ENCODE measurements around the gene ADAD2.
"Not testable (repeated sequence)": the region's sequence is repeated elsewhere in the genome, so short reads cannot be mapped to it uniquely, and the experiment has no call there.

The ADAD2 gene

DNA sequence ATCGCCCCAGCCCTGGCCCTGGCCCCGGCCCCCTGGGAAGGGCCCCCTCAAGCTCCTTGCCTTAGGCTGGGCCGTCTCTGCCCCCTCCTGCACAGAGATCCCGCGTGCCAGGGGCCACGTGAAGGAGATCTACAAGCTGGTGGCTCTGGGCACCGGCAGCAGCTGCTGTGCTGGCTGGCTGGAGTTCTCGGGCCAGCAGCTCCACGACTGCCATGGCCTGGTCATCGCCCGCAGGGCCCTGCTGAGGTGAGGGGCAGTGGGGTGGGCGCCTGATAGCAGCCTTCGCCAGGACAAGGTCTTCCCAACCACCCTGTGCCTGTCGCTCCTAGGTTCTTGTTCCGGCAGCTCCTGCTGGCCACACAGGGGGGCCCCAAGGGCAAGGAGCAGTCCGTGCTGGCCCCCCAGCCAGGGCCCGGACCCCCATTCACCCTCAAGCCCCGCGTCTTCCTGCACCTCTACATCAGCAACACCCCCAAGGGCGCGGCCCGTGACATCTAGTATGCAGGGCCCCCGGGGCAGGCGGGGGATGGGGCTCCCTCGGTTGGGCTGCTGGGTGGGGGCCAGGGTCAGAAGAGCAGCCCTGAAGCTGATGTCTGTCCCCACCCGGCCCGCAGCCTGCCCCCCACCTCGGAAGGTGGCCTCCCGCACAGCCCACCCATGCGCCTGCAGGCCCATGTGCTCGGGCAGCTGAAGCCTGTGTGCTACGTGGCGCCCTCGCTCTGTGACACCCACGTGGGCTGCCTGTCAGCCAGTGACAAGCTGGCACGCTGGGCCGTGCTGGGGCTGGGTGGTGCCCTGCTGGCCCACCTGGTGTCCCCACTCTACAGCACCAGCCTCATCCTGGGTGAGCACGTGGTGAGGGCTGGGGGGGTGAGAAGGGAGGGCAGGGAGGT, 4.5 kb downstream of the ADAD2 start:
- DNase-seq (ENCODE audit: low read depth in 2 of 2): no peak

DNA sequence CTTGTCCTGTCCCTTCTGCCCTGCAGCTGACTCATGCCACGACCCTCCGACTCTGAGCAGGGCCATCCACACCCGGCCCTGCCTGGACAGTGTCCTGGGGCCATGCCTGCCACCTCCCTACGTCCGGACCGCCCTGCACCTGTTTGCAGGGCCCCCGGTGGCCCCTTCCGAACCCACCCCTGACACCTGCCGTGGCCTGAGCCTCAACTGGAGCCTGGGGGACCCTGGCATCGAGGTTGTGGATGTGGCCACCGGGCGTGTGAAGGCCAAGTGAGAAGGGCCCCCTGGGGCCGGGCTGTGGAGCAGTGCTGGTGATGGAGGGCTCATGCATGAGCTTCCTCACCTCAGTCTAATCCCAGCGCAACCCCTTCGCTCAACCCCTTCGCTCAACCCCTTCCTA, 5.1 kb downstream of the ADAD2 start:
- DNase-seq (ENCODE audit: low read depth in 2 of 2): no peak

GRCh38 chr16:84196727-84197394, 5.9 kb downstream of the ADAD2 start:
- DNase-seq (ENCODE audit: low read depth in 2 of 2): no peak

DNA sequence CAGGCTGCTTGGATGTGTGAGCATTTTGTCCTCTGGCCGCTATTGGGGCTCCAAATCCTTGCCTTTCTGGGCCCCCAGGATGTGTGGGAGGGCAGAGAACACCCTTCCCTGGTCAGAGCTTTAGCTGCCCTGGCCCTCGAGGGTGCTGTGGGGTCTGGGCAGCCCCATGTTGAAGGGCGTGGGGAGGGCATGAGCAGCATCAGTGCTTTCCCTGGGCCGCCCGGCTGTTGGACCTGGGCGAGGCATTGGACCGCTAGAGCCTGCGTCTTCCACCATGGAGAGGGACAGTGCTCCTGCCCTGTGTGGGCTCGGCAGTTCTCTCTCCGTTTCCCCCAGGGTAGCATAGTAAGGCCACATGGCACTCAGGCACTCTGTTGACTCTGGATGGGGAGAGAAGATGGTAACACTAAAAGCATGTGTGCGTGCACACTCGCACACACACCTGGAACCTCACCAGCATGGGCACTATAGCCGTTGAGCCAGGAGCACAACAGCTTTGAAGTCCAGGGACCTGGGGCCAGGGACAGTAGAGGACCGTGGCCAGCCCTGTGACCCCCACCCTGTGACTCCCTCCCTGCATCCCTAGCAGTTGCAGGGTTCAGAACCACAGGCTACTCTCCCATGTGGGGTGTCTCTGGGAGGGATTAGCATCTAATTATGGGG, 6.6 kb downstream of the ADAD2 start:
- DNase-seq (ENCODE audit: low read depth in 2 of 2): no peak

DNA sequence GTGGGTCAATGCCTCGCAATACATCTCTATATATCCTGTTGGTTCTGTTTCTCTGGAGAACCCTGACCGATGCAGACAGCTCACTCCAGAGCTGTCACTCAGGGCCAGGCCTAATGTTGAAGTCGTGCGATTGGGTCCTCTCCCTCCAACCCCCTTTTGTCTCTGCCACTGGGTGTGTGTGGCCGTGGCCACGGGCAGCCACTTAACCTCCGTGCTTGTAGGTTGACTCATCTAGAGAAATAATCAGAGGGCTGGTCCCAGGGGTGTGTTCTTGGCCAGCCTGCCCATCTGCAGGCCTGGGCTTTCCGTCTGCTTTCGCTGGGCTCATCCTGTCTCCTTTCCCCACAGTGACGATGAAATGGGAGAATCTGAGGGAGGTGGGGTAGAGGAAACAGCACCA, 7.4 kb downstream of the ADAD2 start:
- no peak for DNase-seq (ENCODE audit: low read depth in 2 of 2)

DNA sequence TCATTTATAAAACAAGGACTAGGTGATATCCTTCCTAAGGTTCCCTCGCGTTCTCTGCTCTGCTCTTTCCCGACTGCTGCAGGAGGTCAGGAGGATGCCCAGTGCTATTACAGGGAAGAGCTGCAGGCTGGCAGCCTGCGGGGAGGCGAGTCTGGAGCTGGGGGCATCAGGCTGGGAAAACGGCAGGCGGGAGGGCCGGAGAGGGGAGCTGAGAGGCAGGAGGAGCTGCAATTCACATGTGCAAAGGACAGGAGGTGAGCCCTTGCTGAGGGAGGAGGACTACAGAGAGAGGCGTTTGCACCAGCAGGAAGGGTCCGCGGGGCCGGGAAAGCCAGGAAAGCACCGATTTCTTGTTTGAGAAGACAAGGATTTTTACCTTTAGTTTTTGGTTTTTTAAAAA, 8.1 kb downstream of the ADAD2 start:
- DNase-seq (ENCODE audit: low read depth in 2 of 2): no peak

- DNase-seq (ENCODE audit: low read depth in 2 of 2): no peak
Measured at GRCh38 chr16:84199861-84200260, 8.9 kb downstream of the ADAD2 start.

- DNase-seq (ENCODE audit: low read depth in 2 of 2): not testable (repeated sequence)
Measured at GRCh38 chr16:84204551-84204950, 13.6 kb downstream of the ADAD2 start.

- DNase-seq (ENCODE audit: low read depth in 2 of 2): not testable (repeated sequence)
Measured at GRCh38 chr16:84205123-84205522, 14.2 kb downstream of the ADAD2 start.

- DNase-seq (ENCODE audit: low read depth in 2 of 2): no peak
Measured at GRCh38 chr16:84205976-84206691, 15.2 kb downstream of the ADAD2 start.

DNA sequence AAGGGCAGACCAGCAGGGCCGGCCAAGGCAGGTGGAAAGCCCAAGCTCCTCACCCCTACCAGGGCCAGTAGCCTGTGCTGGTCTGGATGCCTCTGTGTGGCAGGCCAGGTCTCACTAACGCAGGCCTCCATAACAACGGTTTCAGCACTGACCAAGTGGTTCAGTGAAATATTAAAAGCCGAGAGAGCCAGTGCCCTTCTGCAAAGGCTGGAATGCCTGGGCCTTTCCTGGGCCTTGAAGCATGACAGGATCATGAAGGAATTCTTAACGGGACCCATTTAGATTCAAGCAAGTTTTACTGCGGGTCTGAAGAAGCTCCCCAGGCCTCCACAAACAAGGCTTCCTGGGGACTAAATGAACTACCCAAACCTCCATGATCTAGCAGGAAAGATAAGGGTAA, 16.3 kb downstream of the ADAD2 start:
- DNase-seq (ENCODE audit: low read depth in 2 of 2): no peak

- no peak for DNase-seq (ENCODE audit: low read depth in 2 of 2)
Measured at GRCh38 chr16:84207879-84208278, 16.9 kb downstream of the ADAD2 start.

- DNase-seq (ENCODE audit: low read depth in 2 of 2): no peak
Measured at GRCh38 chr16:84209989-84210388, 19.0 kb downstream of the ADAD2 start.

- DNase-seq (ENCODE audit: low read depth in 2 of 2): no peak
Measured at GRCh38 chr16:84212154-84212553, 21.2 kb downstream of the ADAD2 start.

- DNase-seq (ENCODE audit: low read depth in 2 of 2): no peak
Measured at GRCh38 chr16:84212631-84213030, 21.7 kb downstream of the ADAD2 start.

DNA sequence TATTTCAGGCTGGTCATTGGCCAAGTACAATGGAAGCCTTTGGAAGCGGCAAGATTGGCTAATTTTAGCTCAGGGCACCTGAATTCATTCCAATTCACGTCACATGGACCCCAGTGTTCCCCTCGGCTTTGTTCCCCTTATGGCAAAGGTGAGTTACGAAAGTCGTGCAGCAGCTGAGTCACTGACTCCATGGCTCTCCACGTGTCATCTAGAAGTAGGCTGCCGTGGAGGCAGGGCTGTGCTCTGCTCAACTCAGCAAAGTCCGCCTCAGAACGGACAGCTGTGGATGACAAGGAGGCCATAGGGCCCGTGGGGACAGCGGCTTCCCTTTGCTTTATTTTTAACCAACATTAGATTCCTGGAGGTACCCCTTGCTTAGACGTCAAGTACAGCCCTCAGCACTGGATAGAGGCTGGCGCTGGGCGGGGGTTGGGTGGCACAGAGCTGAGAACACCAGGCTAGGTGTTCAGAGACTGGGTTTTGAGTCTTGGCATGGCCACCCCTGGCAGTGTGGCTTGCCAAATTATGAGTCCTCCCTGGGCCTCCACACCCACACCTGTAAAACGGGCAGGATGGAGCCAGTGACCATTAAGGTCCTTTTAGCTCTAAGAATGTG, 23.6 kb downstream of the ADAD2 start:
- no peak for DNase-seq (ENCODE audit: low read depth in 2 of 2)

GRCh38 chr16:84215531-84215930, 24.6 kb downstream of the ADAD2 start:
- DNase-seq (ENCODE audit: low read depth in 2 of 2): no peak

DNA sequence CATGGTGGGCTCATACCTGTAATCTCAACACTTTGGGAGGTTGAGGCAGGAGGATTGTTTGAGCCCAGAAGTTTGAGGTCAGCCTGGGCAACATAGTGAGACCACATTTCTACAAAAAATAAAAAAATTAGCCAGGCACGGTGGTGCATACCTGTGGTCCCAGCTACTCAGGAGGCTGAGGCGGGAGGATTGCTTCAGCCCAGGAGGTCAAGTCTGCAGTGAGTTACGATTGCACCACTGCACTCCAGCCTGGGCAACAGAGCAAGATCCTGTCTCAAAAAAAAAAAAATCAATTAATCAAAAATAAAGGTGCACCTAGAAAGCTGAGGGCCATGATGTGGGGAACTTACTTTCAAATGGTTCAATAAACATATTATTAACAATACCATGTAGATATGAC, 25.2 kb downstream of the ADAD2 start:
- not testable (repeated sequence) for DNase-seq (ENCODE audit: low read depth in 2 of 2)

- no peak for DNase-seq (ENCODE audit: low read depth in 2 of 2)
Measured at GRCh38 chr16:84218176-84218823, 27.3 kb downstream of the ADAD2 start.

- no peak for DNase-seq (ENCODE audit: low read depth in 2 of 2)
Measured at GRCh38 chr16:84218956-84219355, 28.0 kb downstream of the ADAD2 start.

GRCh38 chr16:84220851-84221250, 29.9 kb downstream of the ADAD2 start:
- no peak for DNase-seq (ENCODE audit: low read depth in 2 of 2)

Measured in stimulated activated CD4-positive, alpha-beta T cell treated with anti-CD3 and anti-CD28 coated beads, Interleukin-4, amount 100 ng/mL, for 48 hours (primary cell).